Measurements from ENCODE around the gene BCL2L15. TPM values are rescaled to one million over a fixed set of nuclear protein-coding genes. Genes with fewer than 3 reads are reported as not detected.

Gene BCL2L15
- total RNA-seq, 1 experiment from 2014 or later: 0.10 TPM

DNA sequence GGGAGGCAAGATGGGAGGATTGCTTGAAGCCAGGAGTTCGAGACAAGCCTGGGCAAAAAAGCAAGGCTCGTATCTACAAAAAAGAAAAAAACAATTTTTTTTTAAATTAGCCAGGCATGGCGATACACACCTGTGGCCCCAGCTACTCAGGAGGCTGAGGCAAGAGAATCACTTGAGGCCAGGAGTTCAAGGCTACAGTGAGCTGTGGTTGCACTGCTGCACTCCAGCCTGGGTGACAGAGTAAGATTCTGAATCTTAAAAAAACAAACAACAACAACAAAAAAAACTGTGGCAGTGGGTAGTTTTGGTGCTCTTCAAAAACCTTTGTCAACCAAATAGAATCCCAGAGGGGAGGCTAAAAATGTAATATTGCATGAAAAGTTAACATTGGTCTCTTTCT, 16.6 kb downstream of the BCL2L15 start:
- CTCF ChIA-PET: no interaction called here
- H3K27me3 ChIP-seq (ENCODE audit: control insufficient read depth, insufficient read depth, low read length): no peaks in the 10 kb centered on the region
- in situ Hi-C loops (cut with HindIII; ENCODE audit: low pct_unique_long_range_greater_than_20kb, low sequenced_read_pairs): no loop called here

DNA sequence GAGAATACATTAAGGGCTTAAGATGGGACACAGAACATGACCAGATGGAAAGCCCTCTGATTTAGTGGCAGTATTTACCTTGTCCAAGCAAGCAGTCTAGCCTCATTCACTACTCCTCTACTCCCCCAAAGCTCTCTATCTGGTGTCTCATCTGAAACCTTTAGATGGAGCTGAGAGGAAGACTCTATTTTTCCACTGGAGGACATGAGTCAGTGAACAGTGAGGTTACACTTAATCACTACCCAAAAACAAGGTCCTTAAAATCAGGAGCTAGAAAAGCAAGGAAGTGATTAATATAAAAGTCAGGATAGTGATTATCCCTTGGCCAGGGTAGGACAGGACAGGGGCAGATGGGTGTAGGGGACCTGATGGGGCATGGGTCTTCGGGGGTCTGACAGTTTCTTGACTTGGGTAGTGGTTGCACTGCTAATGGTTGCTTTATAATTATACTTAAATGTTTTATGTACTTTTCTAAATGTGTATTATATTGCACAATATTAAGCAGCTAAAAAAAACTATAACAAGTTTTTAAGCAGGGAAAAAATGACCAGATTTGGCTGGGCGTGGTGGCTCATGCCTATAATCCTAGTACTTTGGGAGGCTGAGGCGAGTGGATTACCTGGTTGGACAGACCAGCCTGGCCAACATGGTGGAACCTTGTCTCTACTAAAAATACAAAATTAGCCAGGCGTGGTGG, 18.8 kb downstream of the BCL2L15 start:
- DNase-seq (ENCODE audit: low read depth, low spot score) (no peak), ATAC-seq (no peak)
- no peak overlapping the region for H3K4me3 ChIP-seq (ENCODE audit: low read depth in 2 of 2, low read length in 2 of 2)
- POLR2A ChIA-PET: no interaction called here
- CTCF ChIA-PET: interaction anchor here (0.6 kb wide), 1 partner anchor 64 kb away, joined by 3 read pairs; no protein-coding TSS in a partner anchor
- BruUV-seq (replicated peaks): no TSS peak
- no peaks in the 10 kb centered on the region for H3K4me1 ChIP-seq (ENCODE audit: control insufficient read depth, insufficient read depth, low read length)
- H3K27ac ChIP-seq (ENCODE audit: low read length): no peak overlapping the region
- no peak for TF ChIP-seq SIN3A (IDR thresholded peaks at IDR 0.05; ENCODE audit: borderline replicate concordance, insufficient read depth, low read depth, low read length)
- no peak for TF ChIP-seq POLR2AphosphoS5 (IDR thresholded peaks at IDR 0.05; ENCODE audit: low read depth, low read length)
- no peaks in the 10 kb centered on the region for H3K27me3 ChIP-seq (ENCODE audit: control insufficient read depth, insufficient read depth, low read length)
- in situ Hi-C loops (cut with HindIII; ENCODE audit: low pct_unique_long_range_greater_than_20kb, low sequenced_read_pairs) (no loop called here), intact Hi-C loops (cut with micrococcal nuclease; ENCODE audit: unreplicated experiment) (no loop called here)
- no peaks in the 10 kb centered on the region for H3K36me3 ChIP-seq (ENCODE audit: control insufficient read depth, insufficient read depth, low read length)
- H3K9me3 ChIP-seq (ENCODE audit: control insufficient read depth, insufficient read depth, low read depth, low read length): no peaks in the 10 kb centered on the region

More for the DNA sequence above, 16.6 kb downstream of the BCL2L15 start:
- POLR2A ChIA-PET: no interaction called here
- no TSS peak for BruUV-seq (replicated peaks)
- Histone ChIP-seq H3K4me1 (ENCODE audit: control insufficient read depth, insufficient read depth, low read length) (no peaks in the 10 kb centered on the region), H3K9me3 (ENCODE audit: control insufficient read depth, insufficient read depth, low read depth, low read length) (no peaks in the 10 kb centered on the region), H3K4me3 (ENCODE audit: low read depth in 2 of 2, low read length in 2 of 2) (no peak overlapping the region), H3K27ac (ENCODE audit: low read length) (no peak overlapping the region), H3K36me3 (ENCODE audit: control insufficient read depth, insufficient read depth, low read length) (no peaks in the 10 kb centered on the region)
- TF ChIP-seq, protein P1, sequence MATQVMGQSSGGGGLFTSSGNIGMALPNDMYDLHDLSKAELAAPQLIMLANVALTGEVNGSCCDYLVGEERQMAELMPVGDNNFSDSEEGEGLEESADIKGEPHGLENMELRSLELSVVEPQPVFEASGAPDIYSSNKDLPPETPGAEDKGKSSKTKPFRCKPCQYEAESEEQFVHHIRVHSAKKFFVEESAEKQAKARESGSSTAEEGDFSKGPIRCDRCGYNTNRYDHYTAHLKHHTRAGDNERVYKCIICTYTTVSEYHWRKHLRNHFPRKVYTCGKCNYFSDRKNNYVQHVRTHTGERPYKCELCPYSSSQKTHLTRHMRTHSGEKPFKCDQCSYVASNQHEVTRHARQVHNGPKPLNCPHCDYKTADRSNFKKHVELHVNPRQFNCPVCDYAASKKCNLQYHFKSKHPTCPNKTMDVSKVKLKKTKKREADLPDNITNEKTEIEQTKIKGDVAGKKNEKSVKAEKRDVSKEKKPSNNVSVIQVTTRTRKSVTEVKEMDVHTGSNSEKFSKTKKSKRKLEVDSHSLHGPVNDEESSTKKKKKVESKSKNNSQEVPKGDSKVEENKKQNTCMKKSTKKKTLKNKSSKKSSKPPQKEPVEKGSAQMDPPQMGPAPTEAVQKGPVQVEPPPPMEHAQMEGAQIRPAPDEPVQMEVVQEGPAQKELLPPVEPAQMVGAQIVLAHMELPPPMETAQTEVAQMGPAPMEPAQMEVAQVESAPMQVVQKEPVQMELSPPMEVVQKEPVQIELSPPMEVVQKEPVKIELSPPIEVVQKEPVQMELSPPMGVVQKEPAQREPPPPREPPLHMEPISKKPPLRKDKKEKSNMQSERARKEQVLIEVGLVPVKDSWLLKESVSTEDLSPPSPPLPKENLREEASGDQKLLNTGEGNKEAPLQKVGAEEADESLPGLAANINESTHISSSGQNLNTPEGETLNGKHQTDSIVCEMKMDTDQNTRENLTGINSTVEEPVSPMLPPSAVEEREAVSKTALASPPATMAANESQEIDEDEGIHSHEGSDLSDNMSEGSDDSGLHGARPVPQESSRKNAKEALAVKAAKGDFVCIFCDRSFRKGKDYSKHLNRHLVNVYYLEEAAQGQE (IDR thresholded peaks at IDR 0.05; ENCODE audit: insufficient read depth in 1 of 2, low read depth in 2 of 2, low read length in 1 of 2): no peak
- TF ChIP-seq POLR2AphosphoS5 (IDR thresholded peaks at IDR 0.05; ENCODE audit: low read depth, low read length): no peak
- no peak for TF ChIP-seq SIN3A (IDR thresholded peaks at IDR 0.05; ENCODE audit: borderline replicate concordance, insufficient read depth, low read depth, low read length)
- TF ChIP-seq CTCF (IDR thresholded peaks at IDR 0.05): no peak
- TF ChIP-seq TCF7L2 (IDR thresholded peaks at IDR 0.05; ENCODE audit: low read depth, low read length): no peak
- ATAC-seq (no peak), DNase-seq (ENCODE audit: low read depth, low spot score) (no peak)
- intact Hi-C loops (cut with micrococcal nuclease; ENCODE audit: unreplicated experiment): no loop called here

DNA sequence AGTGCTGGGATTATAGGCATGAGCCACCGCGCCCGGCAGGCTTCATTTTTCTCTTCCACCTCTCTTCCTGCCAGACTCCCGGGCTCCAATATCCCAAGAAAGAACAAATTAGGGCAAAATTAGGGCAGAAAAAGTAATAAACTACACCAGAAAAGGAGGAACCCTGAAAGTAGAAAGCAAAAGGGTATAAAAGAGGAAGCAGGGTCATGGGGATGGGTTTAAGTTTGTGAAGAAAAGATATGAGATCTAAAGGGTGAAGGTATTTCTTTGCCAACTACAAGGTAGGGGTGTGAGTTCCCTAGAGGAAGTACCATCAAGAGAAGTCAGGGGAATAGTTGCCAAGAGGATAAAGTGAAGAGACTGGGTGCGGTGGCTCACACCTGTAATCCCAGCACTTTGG, 25.7 kb downstream of the BCL2L15 start:
- Histone ChIP-seq H3K27ac (ENCODE audit: low read length) (no peak overlapping the region), H3K9me3 (ENCODE audit: control insufficient read depth, insufficient read depth, low read depth, low read length) (no peaks in the 10 kb centered on the region), H3K4me3 (ENCODE audit: low read depth in 2 of 2, low read length in 2 of 2) (no peak overlapping the region), H3K36me3 (ENCODE audit: control insufficient read depth, insufficient read depth, low read length) (no peaks in the 10 kb centered on the region), H3K27me3 (ENCODE audit: control insufficient read depth, insufficient read depth, low read length) (no peaks in the 10 kb centered on the region), H3K4me1 (ENCODE audit: control insufficient read depth, insufficient read depth, low read length) (no peaks in the 10 kb centered on the region)
- TF ChIP-seq TCF7L2 (IDR thresholded peaks at IDR 0.05; ENCODE audit: low read depth, low read length) (no peak), CTCF (IDR thresholded peaks at IDR 0.05) (no peak), SIN3A (IDR thresholded peaks at IDR 0.05; ENCODE audit: borderline replicate concordance, insufficient read depth, low read depth, low read length) (no peak), POLR2AphosphoS5 (IDR thresholded peaks at IDR 0.05; ENCODE audit: low read depth, low read length) (no peak)
- TF ChIP-seq, protein P1 (IDR thresholded peaks at IDR 0.05; ENCODE audit: insufficient read depth in 1 of 2, low read depth in 2 of 2, low read length in 1 of 2): no peak
- ATAC-seq (no peak), DNase-seq (ENCODE audit: low read depth, low spot score) (no peak)
- intact Hi-C loops (cut with micrococcal nuclease; ENCODE audit: unreplicated experiment) (no loop called here), in situ Hi-C loops (cut with HindIII; ENCODE audit: low pct_unique_long_range_greater_than_20kb, low sequenced_read_pairs) (no loop called here)
- no TSS peak for BruUV-seq (replicated peaks)
- POLR2A ChIA-PET: interaction anchor here (0.6 kb wide), 1 partner anchor 72 kb away, joined by 3 read pairs; no protein-coding TSS in a partner anchor
- CTCF ChIA-PET: no interaction called here

Data from Panc1 (cell line).